MM.1S (cell line): ENCODE data around the gene DKC1.

Experiments used
- EZH2 ChIP-seq: fragments of 300-600 bp; sonication (generic); optimal IDR thresholded peaks from 2 replicates; pipeline ENCODE3; 2017; ENCODE audit warnings: low read depth, mild to moderate bottlenecking, antibody characterized with exemption, low read length, mixed read lengths
- EZH2phosphoT487 ChIP-seq: fragments of 300-600 bp; sonication (generic); IDR thresholded peaks from 2 replicates; pipeline ENCODE4 v1.6.1; 2018; ENCODE audit warnings: antibody characterized with exemption, low read length
- TF ChIP-seq, protein P1 (sequence below): fragments of 300-600 bp; sonication (generic); IDR thresholded peaks from 2 replicates; pipeline ENCODE4 v1.5.1; 2016; ENCODE audit warnings: antibody characterized with exemption, low read length, mixed read lengths

DNA sequence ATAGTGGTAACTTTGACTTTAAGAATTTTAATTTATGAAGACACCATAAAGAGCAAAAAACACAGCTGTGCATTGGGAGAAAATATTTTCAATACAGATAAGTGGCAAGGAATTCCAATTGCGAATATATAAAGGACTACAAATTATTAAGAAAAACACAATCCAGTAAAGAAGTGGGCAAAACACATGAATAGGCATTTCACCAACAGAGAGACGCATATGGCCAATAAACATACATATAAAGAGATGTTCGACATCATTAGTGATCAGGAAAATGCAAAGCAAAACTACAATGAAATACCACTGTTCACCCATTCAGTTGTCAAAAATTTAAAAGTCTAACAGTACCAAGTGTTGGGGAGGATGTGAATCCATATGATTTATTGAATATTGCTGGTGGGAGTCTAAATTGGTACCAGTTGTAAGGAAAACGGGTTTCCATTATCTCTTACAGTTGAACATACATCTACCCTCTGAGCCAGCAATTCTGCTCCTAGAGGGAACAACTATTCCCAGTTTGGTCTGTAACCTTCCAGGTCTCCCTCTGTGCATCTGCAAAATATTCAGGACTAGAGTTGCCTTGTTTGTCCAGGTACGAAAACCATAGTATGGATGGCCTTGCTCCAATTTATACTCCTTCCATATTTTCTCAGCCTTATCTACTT, 44.3 kb downstream of the DKC1 start:
- TF ChIP-seq, protein P1, sequence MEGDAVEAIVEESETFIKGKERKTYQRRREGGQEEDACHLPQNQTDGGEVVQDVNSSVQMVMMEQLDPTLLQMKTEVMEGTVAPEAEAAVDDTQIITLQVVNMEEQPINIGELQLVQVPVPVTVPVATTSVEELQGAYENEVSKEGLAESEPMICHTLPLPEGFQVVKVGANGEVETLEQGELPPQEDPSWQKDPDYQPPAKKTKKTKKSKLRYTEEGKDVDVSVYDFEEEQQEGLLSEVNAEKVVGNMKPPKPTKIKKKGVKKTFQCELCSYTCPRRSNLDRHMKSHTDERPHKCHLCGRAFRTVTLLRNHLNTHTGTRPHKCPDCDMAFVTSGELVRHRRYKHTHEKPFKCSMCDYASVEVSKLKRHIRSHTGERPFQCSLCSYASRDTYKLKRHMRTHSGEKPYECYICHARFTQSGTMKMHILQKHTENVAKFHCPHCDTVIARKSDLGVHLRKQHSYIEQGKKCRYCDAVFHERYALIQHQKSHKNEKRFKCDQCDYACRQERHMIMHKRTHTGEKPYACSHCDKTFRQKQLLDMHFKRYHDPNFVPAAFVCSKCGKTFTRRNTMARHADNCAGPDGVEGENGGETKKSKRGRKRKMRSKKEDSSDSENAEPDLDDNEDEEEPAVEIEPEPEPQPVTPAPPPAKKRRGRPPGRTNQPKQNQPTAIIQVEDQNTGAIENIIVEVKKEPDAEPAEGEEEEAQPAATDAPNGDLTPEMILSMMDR: no peak
- TF ChIP-seq EZH2 (no peak), EZH2phosphoT487 (no peak)
